SK-N-SH (cell line): ENCODE data around the gene SBF2. TPM values are rescaled to one million over a fixed set of nuclear protein-coding genes. Genes with fewer than 3 reads are reported as not detected.

Source experiments
- CTCF ChIA-PET: fragments of 300-600, 350-600 bp; formaldehyde crosslinking; extraction: SDS; loops from one replicate; lab custom pipeline; 2021; lab: Yijun Ruan, JAX
- POLR2A ChIA-PET: fragments of 350-600 bp; sonication (Branson Sonifier 250); formaldehyde crosslinking; extraction: SDS; loops from one replicate; lab custom pipeline; 2020; ENCODE audit warnings: antibody characterized with exemption, inconsistent platforms; lab: Yijun Ruan, JAX
- DNase-seq: peaks from one replicate; pipeline ENCODE4 v3.0.0; 2012
- H2AFZ ChIP-seq: fragments of 200-600 bp; sonication (generic); 2 replicates; pipeline ENCODE4 v1.8.1; 2016; ENCODE audit warnings: antibody characterized with exemption, mild to moderate bottlenecking, low read depth
- H3F3A ChIP-seq: fragments of 200-600 bp; sonication (generic); replicated peaks from 2 replicates; pipeline ENCODE3; 2016; ENCODE audit warnings: antibody characterized with exemption, mild to moderate bottlenecking; ENCODE audit not compliant: insufficient read depth
- H3K27ac ChIP-seq, 2 experiments: fragments of 200-500 bp in 1 of 2; fragments of 200-600 bp in 1 of 2; sonication (Bioruptor generic) in 1 of 2; sonication (generic), shearing (Covaris generic) in 1 of 2; 2 replicates each; pipeline versions ENCODE4 v1.5.1 to v1.6.1; 2014 to 2016; ENCODE audit warnings: low read depth in 2 of 2, inconsistent platforms in 1 of 2, low read length in 1 of 2, mild to moderate bottlenecking in 1 of 2, mixed read lengths in 1 of 2
- H3K27me3 ChIP-seq: fragments of 200-600 bp; sonication (generic), shearing (Covaris generic); 2 replicates; pipeline ENCODE4 v1.6.1; 2016; ENCODE audit warnings: mixed run types; ENCODE audit not compliant: insufficient read depth
- H3K36me3 ChIP-seq, 2 experiments: fragments of 200-500 bp in 1 of 2; fragments of 200-600 bp in 1 of 2; sonication (Bioruptor generic) in 1 of 2; sonication (generic) in 1 of 2; replicated peaks in 1 of 2; 2 replicates each; pipeline versions ENCODE3 to v1.5.1; 2014 to 2016; ENCODE audit warnings: low read length in 1 of 2, mild to moderate bottlenecking in 1 of 2; ENCODE audit not compliant: insufficient read depth in 2 of 2, control insufficient read depth in 1 of 2
- H3K4me1 ChIP-seq, 2 experiments: fragments of 200-500 bp in 1 of 2; fragments of 200-600 bp in 1 of 2; sonication (Bioruptor generic) in 1 of 2; sonication (generic), shearing (Covaris generic) in 1 of 2; 2 replicates each; pipeline versions ENCODE4 v1.5.1 to v1.6.1; 2014 to 2016; ENCODE audit warnings: low read depth in 1 of 2, low read length in 1 of 2, mixed run types in 1 of 2; ENCODE audit not compliant: insufficient read depth in 2 of 2, control insufficient read depth in 1 of 2
- H3K4me2 ChIP-seq: fragments of 200-600 bp; sonication (generic), shearing (Covaris generic); 2 replicates; pipeline ENCODE4 v1.6.1; 2017; ENCODE audit warnings: mixed run types
- H3K4me3 ChIP-seq, 2 experiments: fragments of 200-500 bp in 1 of 2; fragments of 200-600 bp in 1 of 2; sonication (Bioruptor generic) in 1 of 2; sonication (generic), shearing (Covaris generic) in 1 of 2; 2 replicates each; pipeline versions ENCODE4 v1.5.1 to v1.8.1; 2014 to 2016; ENCODE audit warnings: low read depth in 2 of 2, inconsistent platforms in 1 of 2, low read length in 1 of 2, mild to moderate bottlenecking in 1 of 2, mixed read lengths in 1 of 2, moderate library complexity in 1 of 2
- H3K79me2 ChIP-seq: fragments of 200-600 bp; sonication (generic); 2 replicates; pipeline ENCODE4 v1.8.1; 2017; ENCODE audit warnings: mild to moderate bottlenecking; ENCODE audit not compliant: insufficient read depth
- H3K9ac ChIP-seq: fragments of 200-600 bp; sonication (generic); 2 replicates; pipeline ENCODE4 v1.6.1; 2017; ENCODE audit warnings: mixed run types
- H3K9me2 ChIP-seq: fragments of 200-600 bp; sonication (generic); 2 replicates; pipeline ENCODE4 v1.6.1; 2017; ENCODE audit warnings: mixed run types
- H3K9me3 ChIP-seq: fragments of 200-600 bp; sonication (generic); 2 replicates; pipeline ENCODE4 v1.6.1; 2017; ENCODE audit warnings: mixed run types, mild to moderate bottlenecking, moderate library complexity
- H4K20me1 ChIP-seq: fragments of 200-600 bp; sonication (generic); 2 replicates; pipeline ENCODE4 v1.6.1; 2017; ENCODE audit warnings: mild to moderate bottlenecking, mixed run types; ENCODE audit not compliant: insufficient read depth
- CTCF ChIP-seq: fragments of 200-600 bp; sonication (generic); IDR thresholded peaks from 2 replicates; pipeline ENCODE4 v1.6.1; 2017; ENCODE audit warnings: antibody characterized with exemption, mild to moderate bottlenecking, moderate library complexity
- ELF1 ChIP-seq: IDR thresholded peaks from 2 replicates; pipeline ENCODE4 v1.4.0; 2012
- EP300 ChIP-seq, 2 experiments: IDR thresholded peaks; 2 replicates each; pipeline versions ENCODE4 v1.4.0 to v1.6.1; 2012; ENCODE audit warnings: borderline replicate concordance in 1 of 2, low read depth in 1 of 2, low read length in 1 of 2
- EZH2phosphoT487 ChIP-seq: fragments of 200-600 bp; sonication (generic); IDR thresholded peaks from 2 replicates; pipeline ENCODE4 v1.6.1; 2017; ENCODE audit warnings: low read depth, mixed run types, mild to moderate bottlenecking, antibody characterized with exemption, moderate library complexity, borderline replicate concordance
- FOSL2 ChIP-seq: IDR thresholded peaks from 2 replicates; pipeline ENCODE4 v1.4.0; 2012; ENCODE audit warnings: low read depth, mild to moderate bottlenecking, moderate library complexity, borderline replicate concordance
- GATA2 ChIP-seq: sonication (generic); formaldehyde crosslinking; IDR thresholded peaks from 2 replicates; pipeline ENCODE4 v1.5.0; 2020; ENCODE audit warnings: mild to moderate bottlenecking, missing genetic modification reagents
- MXI1 ChIP-seq: IDR thresholded peaks from 2 replicates; pipeline ENCODE4 v1.6.1; 2012; ENCODE audit warnings: mild to moderate bottlenecking, low read depth, low read length, improper control_type of control experiment
- PBX3 ChIP-seq: IDR thresholded peaks from 2 replicates; pipeline ENCODE4; 2012
- RCOR1 ChIP-seq: fragments of 150-350 bp; IDR thresholded peaks from 2 replicates; pipeline ENCODE4 v1.6.1; 2017; ENCODE audit warnings: antibody characterized with exemption, low read length
- SIN3A ChIP-seq: IDR thresholded peaks from 2 replicates; pipeline ENCODE4 v1.6.1; 2012; ENCODE audit warnings: low read depth, mild to moderate bottlenecking, low read length, moderate library complexity, borderline replicate concordance
- TEAD4 ChIP-seq: IDR thresholded peaks from 2 replicates; pipeline ENCODE4 v1.4.0; 2012; ENCODE audit warnings: mild to moderate bottlenecking, borderline replicate concordance; ENCODE audit not compliant: insufficient read depth
- YY1 ChIP-seq: IDR thresholded peaks from 2 replicates; pipeline ENCODE4 v1.4.0; 2012; ENCODE audit warnings: low read depth, mild to moderate bottlenecking
- WGBS: methylation state at CpG from one replicate; pipeline ENCODE4 v1.1.6; 2017; ENCODE audit warnings: low lambda C conversion rate; 5-methylcytosine and 5-hydroxymethylcytosine counted together
- polyA plus RNA-seq, 3 experiments: library from polyadenylated mRNA; depleted of rRNA; stranded (reverse); fragments of >200 nt; gene quantifications; 2 replicates each; pipeline ENCODE4 v1.2.3, GENCODE V29; 2012
- TF ChIP-seq, protein P1 (sequence below): IDR thresholded peaks from 2 replicates; pipeline ENCODE4 v1.4.0; 2012; ENCODE audit warnings: low read depth, borderline replicate concordance
- TF ChIP-seq, protein P2 (sequence below): IDR thresholded peaks from 2 replicates; pipeline ENCODE4 v1.4.0; 2012; ENCODE audit warnings: low read depth
- TF ChIP-seq, protein P3 (sequence below): IDR thresholded peaks from 2 replicates; pipeline ENCODE4 v1.4.0; 2012; ENCODE audit warnings: low read depth, borderline replicate concordance

SBF2 gene
- polyA plus RNA-seq, 1 of the 3 experiments (the other 2 are of a cell fraction) = 23.0 TPM

DNA sequence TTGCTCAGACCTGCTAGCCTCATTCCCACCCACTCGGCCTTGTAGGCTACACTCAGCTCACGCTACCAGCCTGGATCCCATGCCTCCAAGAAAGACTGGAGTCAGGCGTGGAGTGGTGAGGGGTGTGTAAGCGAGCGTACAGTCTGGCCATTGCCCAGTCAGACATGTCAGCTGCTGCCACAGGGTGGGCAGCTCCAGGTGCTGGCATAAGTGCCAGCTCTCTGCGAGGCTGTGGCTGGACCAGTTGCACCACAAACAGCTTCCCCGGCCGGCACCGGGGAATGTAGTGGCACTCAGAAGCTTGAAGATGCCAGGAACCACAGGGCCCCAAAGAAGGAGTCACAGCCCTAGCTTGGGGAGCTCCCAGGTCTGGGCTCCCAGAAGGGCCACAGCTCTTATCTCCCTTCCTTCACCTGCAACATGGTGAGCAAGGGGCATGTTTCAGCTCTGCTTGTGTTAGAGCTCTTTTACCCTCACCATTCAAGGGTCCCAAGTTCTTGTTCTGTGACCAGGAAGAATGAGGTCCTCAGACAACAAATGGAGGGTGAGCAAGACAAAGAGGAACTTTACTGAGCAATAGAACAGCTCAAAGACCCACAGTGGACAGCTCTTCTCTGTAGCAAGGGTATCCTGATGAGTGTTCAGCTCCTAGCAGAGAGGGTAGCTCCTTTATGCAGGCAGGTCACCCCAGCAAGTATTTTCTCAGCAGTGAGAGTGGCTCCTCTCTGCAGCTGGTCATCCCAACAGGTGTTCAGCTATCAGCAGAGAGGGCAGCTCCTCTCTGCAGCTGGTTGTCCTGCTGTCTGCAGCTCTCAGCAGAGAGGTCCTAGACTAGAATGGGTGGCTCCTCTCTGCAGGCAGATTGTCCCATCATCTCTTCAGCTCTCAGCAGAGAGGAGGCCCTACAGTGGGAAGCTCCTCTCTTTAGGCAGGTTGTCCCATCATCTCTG lies 6.0 kb downstream of the SBF2 start:
- POLR2A ChIA-PET = interaction anchor here (1.1 kb wide), 1 partner anchor 13 kb away, joined by 3 read pairs; no protein-coding TSS in a partner anchor
- Histone ChIP-seq H3K79me2 (peaks cover 98% of the 10 kb centered on the region), H3K27me3 (no peaks in the 10 kb centered on the region), H3K9me2 (no peaks in the 10 kb centered on the region), H3F3A (peaks cover 5% of the 10 kb centered on the region), H3K4me1 (peaks cover 5 to 13% of the 10 kb centered on the region in 2 experiments), H3K36me3 (peaks cover 0 to 3% of the 10 kb centered on the region in 2 experiments)
- no peak for TF ChIP-seq TEAD4
- no peak for TF ChIP-seq MXI1
- TF ChIP-seq ELF1 = no peak
- TF ChIP-seq EZH2phosphoT487 = no peak
- TF ChIP-seq YY1 = no peak
- TF ChIP-seq PBX3 = no peak
- TF ChIP-seq, protein P1, sequence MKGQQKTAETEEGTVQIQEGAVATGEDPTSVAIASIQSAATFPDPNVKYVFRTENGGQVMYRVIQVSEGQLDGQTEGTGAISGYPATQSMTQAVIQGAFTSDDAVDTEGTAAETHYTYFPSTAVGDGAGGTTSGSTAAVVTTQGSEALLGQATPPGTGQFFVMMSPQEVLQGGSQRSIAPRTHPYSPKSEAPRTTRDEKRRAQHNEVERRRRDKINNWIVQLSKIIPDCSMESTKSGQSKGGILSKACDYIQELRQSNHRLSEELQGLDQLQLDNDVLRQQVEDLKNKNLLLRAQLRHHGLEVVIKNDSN = no peak
- TF ChIP-seq RCOR1 = no peak
- no peak for TF ChIP-seq FOSL2
- TF ChIP-seq EP300 (IDR thresholded peaks at IDR 0.05; ENCODE audit: borderline replicate concordance in 1 of 2, low read depth in 1 of 2, low read length in 1 of 2) = no peak
- TF ChIP-seq GATA2 = no peak
- TF ChIP-seq, protein P2, sequence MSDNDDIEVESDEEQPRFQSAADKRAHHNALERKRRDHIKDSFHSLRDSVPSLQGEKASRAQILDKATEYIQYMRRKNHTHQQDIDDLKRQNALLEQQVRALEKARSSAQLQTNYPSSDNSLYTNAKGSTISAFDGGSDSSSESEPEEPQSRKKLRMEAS = no peak
- TF ChIP-seq SIN3A = no peak
- no peak for TF ChIP-seq CTCF
- TF ChIP-seq, protein P3, sequence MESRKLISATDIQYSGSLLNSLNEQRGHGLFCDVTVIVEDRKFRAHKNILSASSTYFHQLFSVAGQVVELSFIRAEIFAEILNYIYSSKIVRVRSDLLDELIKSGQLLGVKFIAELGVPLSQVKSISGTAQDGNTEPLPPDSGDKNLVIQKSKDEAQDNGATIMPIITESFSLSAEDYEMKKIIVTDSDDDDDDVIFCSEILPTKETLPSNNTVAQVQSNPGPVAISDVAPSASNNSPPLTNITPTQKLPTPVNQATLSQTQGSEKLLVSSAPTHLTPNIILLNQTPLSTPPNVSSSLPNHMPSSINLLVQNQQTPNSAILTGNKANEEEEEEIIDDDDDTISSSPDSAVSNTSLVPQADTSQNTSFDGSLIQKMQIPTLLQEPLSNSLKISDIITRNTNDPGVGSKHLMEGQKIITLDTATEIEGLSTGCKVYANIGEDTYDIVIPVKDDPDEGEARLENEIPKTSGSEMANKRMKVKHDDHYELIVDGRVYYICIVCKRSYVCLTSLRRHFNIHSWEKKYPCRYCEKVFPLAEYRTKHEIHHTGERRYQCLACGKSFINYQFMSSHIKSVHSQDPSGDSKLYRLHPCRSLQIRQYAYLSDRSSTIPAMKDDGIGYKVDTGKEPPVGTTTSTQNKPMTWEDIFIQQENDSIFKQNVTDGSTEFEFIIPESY = no peak
- TF ChIP-seq, all 33 proteins: peak for 0
- no peak for DNase-seq
- Histone ChIP-seq H3K9me3 (no peaks in the 10 kb centered on the region), H2AFZ (no peak overlapping the region), H3K27ac (no peak overlapping the region), H3K9ac (no peak overlapping the region), H3K4me2 (no peak overlapping the region), H4K20me1 (peaks cover 54% of the 10 kb centered on the region), H3K4me3 (no peak overlapping the region)
- CTCF ChIA-PET = interaction anchor here (0.9 to 1.0 kb wide), 2 partner anchors 19 to 80 kb away, joined by 3 read pairs; no protein-coding TSS in a partner anchor
- 99% methylated on average over 5 of the region's 9 CpGs for WGBS
